H54 (cell line): ENCODE measurements around the gene TAF10.

Experiments
- DNase-seq: peaks from one replicate; pipeline ENCODE4 v3.0.0; 2011; ENCODE audit warnings: low spot score, mixed read lengths; ENCODE audit not compliant: insufficient read length
- FAIRE-seq: peaks from 3 replicates; lab custom pipeline; 2011; peaks lifted over from hg19 to GRCh38; lab: Jason Lieb, UNC
- POLR2A ChIP-seq: IDR thresholded peaks from 2 replicates; pipeline ENCODE4 v1.6.1; 2011; ENCODE audit warnings: low read depth, mild to moderate bottlenecking, low read length

The TAF10 gene

GRCh38 chr11:6633422-6634408 lies 21.7 kb upstream of the TAF10 start:
- no peak for TF ChIP-seq POLR2A
- no peak for DNase-seq

GRCh38 chr11:6632116-6633073 lies 20.4 kb upstream of the TAF10 start:
- FAIRE-seq (no peak), DNase-seq (no peak)
- no peak for TF ChIP-seq POLR2A

More at GRCh38 chr11:6633422-6634408, 21.7 kb upstream of the TAF10 start:
- FAIRE-seq = no peak

GRCh38 chr11:6631361-6631890 lies 19.4 kb upstream of the TAF10 start:
- FAIRE-seq (no peak), DNase-seq (no peak)
- no peak for TF ChIP-seq POLR2A

- no peak for TF ChIP-seq POLR2A
- FAIRE-seq (no peak), DNase-seq (no peak)
Measured at GRCh38 chr11:6630632-6631291, 18.7 kb upstream of the TAF10 start.

- FAIRE-seq (no peak), DNase-seq (no peak)
- TF ChIP-seq POLR2A = no peak
Measured at GRCh38 chr11:6629892-6630631, 18.0 kb upstream of the TAF10 start.

GRCh38 chr11:6629573-6629891 lies 17.5 kb upstream of the TAF10 start:
- DNase-seq = no peak
- no peak for FAIRE-seq
- TF ChIP-seq POLR2A = no peak

- no peak for TF ChIP-seq POLR2A
- no peak for DNase-seq
- FAIRE-seq = no peak
Measured at GRCh38 chr11:6628526-6628925, 16.5 kb upstream of the TAF10 start.

- FAIRE-seq (no peak), DNase-seq (no peak)
- no peak for TF ChIP-seq POLR2A
Measured at GRCh38 chr11:6627762-6628241, 15.8 kb upstream of the TAF10 start.

GRCh38 chr11:6626971-6627761 lies 15.2 kb upstream of the TAF10 start:
- no peak for TF ChIP-seq POLR2A
- FAIRE-seq (no peak), DNase-seq (no peak)

- FAIRE-seq = no peak
- DNase-seq = no peak
- no peak for TF ChIP-seq POLR2A
Measured at GRCh38 chr11:6625832-6626420, 13.9 kb upstream of the TAF10 start.

- no peak for DNase-seq
- no peak for FAIRE-seq
- TF ChIP-seq POLR2A = no peak
Measured at GRCh38 chr11:6625156-6625831, 13.3 kb upstream of the TAF10 start.
